GM19193 (cell line): ENCODE data around the gene EXOSC2.

Experiments
- POLR2A ChIP-seq: IDR thresholded peaks from 4 replicates; pipeline ENCODE4 v1.6.1; 2011; ENCODE audit not compliant: insufficient read depth, insufficient read length; ENCODE audit errors: extremely low read depth

EXOSC2 gene

GRCh38 chr9:130707225-130707976 is 13.8 kb downstream of the EXOSC2 start:
- TF ChIP-seq POLR2A = no peak

- no peak for TF ChIP-seq POLR2A
Measured at GRCh38 chr9:130710822-130711352, 17.3 kb downstream of the EXOSC2 start.

GRCh38 chr9:130711469-130711868 is 17.9 kb downstream of the EXOSC2 start:
- no peak for TF ChIP-seq POLR2A

- peak; percentile 72 for TF ChIP-seq POLR2A
Measured at GRCh38 chr9:130712564-130713285, 19.1 kb downstream of the EXOSC2 start.

DNA sequence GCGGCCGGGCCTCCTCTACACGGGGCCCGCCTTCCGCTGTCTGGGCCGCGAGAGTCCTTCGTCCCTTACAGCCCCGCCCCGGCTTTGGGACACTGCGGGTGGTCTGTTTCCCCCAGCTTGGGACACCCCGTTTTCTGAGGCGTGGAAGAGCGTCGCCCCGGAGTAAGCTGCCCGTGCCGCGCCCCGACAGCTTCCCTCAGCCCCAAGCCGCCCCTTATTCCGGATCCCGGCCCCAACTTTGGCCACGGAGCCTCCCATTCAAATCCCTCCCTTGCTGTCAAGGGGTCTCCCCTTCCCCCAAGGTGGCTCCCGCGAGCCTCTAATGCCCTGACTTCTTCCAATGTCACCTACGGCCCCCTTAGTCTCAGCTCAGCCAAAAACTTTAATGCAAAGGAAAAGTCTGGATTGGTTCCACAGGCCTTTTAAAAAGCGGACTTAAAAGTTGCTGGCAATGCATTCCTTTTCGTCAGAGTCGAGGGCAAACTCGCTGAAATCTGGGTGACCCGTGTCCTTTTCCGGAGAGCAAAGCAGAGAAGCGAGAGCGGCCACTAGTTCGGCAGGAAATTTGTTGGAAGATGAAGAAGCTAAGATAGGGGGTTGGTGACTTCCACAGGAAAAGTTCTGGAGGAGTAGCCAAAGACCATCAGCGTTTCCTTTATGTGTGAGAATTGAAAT is 19.8 kb downstream of the EXOSC2 start:
- TF ChIP-seq POLR2A = no peak

DNA sequence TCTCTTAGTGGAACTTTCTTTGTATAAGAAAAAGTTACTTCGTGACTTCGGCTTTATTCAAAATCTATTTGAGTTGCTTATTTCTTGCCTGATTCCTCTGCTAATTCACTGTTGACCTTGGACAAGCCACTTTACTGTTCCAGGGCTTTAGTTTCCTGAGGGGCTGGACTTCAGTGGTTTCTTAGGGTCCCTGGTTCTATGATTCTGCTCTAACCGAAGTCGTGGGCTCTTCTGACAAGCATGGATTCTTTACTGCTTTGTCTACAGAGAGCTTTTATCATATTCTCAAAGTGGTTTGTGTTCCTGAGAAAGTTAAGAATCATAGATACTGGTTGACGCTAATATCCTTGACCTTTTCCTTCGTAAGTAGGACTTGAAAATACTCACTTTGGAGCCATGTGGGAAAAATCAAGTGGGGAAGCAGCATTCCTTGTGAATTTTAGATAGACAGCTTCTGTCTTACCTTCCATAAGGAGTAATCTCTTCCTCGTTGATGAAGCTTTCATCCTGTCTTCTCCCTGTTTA is 21.1 kb downstream of the EXOSC2 start:
- TF ChIP-seq POLR2A = no peak

GRCh38 chr9:130715270-130715669 is 21.7 kb downstream of the EXOSC2 start:
- no peak for TF ChIP-seq POLR2A

DNA sequence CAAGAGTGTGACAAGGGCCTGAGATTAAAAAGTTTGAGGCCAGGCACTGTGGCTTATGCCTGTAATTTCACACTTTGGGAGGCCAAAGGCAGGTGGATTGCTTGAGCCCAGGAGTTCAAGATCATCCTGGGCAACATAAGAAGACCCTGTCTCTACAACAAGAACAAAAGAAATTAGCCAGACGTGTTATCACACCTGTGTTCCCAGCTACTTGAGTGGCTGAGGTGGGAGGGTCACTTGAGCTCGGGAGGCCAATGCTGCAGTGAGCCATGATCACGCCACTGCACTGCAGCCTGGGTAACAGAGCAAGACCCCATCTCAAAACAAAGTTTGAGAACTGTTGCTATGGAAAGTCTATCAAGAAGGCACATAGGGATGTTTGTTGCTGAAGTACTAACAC is 25.0 kb downstream of the EXOSC2 start:
- no peak for TF ChIP-seq POLR2A

- no peak for TF ChIP-seq POLR2A
Measured at GRCh38 chr9:130720762-130721161, 27.2 kb downstream of the EXOSC2 start.

DNA sequence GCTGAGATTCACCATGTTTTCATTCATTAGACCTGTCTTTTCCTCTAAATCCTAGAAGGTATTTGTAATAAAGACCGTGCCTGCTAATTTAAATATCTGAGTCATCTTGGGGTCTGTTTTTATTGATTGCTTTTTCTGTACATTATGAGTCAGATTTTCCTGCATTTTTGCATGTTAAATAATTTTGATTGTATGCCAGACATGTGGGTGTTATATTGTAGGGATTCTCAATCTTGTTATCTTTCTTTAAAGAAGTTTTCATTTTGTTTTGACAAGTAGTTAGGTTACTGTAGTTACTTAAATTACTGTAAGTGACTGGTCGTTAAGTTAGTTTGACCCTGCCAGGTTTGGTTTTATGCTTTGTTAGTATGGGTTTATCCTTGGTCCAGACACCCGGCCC is 35.1 kb downstream of the EXOSC2 start:
- TF ChIP-seq POLR2A = no peak

- TF ChIP-seq POLR2A = no peak
Measured at GRCh38 chr9:130729145-130729544, 35.6 kb downstream of the EXOSC2 start.

DNA sequence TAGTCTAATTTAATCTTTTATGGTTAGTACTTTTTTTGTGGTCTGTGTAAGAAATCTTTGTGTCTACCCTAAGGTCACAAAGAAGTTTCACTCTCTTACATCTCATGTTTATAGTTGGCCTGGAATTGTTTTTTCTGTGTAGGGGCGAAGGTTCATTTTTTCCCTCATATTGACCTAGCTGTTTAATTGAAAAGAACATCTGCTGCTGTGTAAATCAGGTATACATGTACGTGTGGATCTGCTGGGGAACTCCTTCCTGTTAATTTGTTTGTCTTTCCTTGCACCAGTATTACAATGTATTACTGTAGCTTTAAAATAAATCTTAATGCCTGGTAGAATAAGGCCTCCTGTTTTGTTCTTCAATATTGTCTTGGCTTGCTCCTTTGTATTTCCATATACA is 37.8 kb downstream of the EXOSC2 start:
- TF ChIP-seq POLR2A = no peak

- TF ChIP-seq POLR2A = no peak
Measured at GRCh38 chr9:130732136-130732535, 38.6 kb downstream of the EXOSC2 start.

GRCh38 chr9:130732793-130733221 is 39.2 kb downstream of the EXOSC2 start:
- no peak for TF ChIP-seq POLR2A

DNA sequence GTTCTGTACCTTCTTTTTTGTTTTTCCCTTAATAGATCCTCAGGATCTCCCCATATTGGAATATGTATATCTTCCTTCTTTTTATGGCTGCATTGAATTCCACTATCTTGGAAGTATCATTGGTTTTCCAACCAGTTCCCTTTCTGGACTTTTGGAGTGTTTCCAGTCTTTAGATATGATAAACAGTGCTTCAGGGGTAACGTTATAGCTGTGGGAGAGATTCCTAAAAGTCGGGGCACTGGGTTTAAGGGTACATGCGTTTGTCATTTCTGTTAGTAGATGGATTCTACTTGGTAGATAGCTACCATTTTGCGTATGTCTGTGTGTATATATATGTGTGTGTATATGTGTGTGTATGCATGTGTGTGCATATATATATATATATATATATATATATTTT is 42.0 kb downstream of the EXOSC2 start:
- no peak for TF ChIP-seq POLR2A

DNA sequence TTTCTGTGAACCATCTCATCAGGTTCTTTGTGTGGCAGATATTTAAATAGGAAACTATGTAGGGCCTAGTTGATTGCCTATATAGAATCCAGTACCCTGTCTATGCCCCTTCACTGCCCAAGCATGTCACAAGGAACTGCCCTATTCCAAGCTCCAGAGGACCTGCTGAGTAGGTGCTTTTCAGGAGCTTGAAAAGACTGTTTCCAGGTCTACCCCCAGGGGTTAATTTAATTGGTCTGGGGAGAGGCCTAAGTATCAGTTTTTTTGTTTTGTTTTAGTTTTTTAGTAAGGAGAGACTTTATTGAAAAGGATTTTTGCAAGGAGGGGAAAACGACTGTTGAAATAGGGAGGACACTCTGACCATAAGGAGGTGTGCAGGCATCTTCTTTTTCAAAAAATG is 43.3 kb downstream of the EXOSC2 start:
- TF ChIP-seq POLR2A = no peak

GRCh38 chr9:130738281-130738680 is 44.7 kb downstream of the EXOSC2 start:
- TF ChIP-seq POLR2A = no peak
